ENCODE results near the gene TCIRG1. TPM values are rescaled to one million over a fixed set of nuclear protein-coding genes. Genes with fewer than 3 reads are reported as not detected.

TCIRG1 gene
- total RNA-seq, 1 experiment from 2014 or later, result 51.1 TPM

GRCh38 chr11:68004551-68005335 lies 34.1 kb upstream of the TCIRG1 start:
- peaks cover 2% of the 10 kb centered on the region for H3K36me3 Mint-ChIP-seq
- peaks cover 29% of the 10 kb centered on the region for H3K4me1 Mint-ChIP-seq
- H3K27me3 Mint-ChIP-seq (ENCODE audit: low read depth), result no peaks in the 10 kb centered on the region; the same call in none of the 2 replicates
- peak overlapping the region; percentile 75 for H3K4me3 Mint-ChIP-seq
- TF ChIP-seq TP53 (CRISPR knock-in tag; IDR thresholded peaks at IDR 0.05), result no peak
- CTCF ChIA-PET, result no interaction called here
- DNase-seq (ENCODE audit: low spot score), result peak; percentile 12
- ATAC-seq, result no peak
- H3K27ac Mint-ChIP-seq, result no peak overlapping the region
- POLR2A ChIA-PET, result no interaction called here
- no peaks in the 10 kb centered on the region for H3K9me3 Mint-ChIP-seq

DNA sequence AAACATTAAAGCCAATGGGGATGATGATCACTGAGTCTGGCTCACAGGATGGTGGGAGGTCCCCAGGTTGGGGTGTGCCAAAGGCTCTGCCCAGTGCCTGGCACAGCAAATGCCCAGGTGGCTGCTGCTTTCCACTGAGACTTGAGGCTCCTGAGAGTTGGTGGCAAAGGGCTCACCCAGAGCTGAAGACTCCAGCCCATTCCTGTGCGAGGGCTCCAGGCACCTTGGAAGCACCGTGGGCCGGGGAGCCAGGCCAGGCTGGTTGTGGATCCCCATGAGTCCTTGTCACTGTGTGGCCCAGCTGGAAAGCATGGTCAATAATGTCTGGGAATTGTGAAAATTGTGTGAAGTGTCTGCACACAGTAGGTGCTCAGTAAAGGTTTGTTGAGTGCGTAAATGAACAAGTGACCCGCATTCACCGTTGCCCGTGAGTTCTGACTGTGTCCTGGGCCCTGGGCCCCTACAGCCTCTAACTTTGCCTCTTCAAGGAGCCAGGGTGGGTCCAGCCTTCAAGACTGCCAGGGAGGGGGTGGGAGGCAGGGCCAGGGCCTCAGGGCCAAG lies 32.1 kb upstream of the TCIRG1 start:
- Mint-ChIP-seq H3K36me3 (peaks cover 2% of the 10 kb centered on the region), H3K27me3 (ENCODE audit: low read depth) (no peaks in the 10 kb centered on the region; the same call in none of the 2 replicates), H3K27ac (no peak overlapping the region), H3K9me3 (no peaks in the 10 kb centered on the region), H3K4me1 (peaks cover 42% of the 10 kb centered on the region), H3K4me3 (no peak overlapping the region)
- DNase-seq (ENCODE audit: low spot score) (no peak), ATAC-seq (no peak)
- CTCF ChIA-PET, result no interaction called here
- POLR2A ChIA-PET, result no interaction called here
- TF ChIP-seq IRF2 (CRISPR knock-in tag; IDR thresholded peaks at IDR 0.05; ENCODE audit: borderline replicate concordance, low read depth), result no peak
- no peak for TF ChIP-seq KAT7 (CRISPR knock-in tag; IDR thresholded peaks at IDR 0.05; ENCODE audit: borderline replicate concordance)
- TF ChIP-seq, protein P1, sequence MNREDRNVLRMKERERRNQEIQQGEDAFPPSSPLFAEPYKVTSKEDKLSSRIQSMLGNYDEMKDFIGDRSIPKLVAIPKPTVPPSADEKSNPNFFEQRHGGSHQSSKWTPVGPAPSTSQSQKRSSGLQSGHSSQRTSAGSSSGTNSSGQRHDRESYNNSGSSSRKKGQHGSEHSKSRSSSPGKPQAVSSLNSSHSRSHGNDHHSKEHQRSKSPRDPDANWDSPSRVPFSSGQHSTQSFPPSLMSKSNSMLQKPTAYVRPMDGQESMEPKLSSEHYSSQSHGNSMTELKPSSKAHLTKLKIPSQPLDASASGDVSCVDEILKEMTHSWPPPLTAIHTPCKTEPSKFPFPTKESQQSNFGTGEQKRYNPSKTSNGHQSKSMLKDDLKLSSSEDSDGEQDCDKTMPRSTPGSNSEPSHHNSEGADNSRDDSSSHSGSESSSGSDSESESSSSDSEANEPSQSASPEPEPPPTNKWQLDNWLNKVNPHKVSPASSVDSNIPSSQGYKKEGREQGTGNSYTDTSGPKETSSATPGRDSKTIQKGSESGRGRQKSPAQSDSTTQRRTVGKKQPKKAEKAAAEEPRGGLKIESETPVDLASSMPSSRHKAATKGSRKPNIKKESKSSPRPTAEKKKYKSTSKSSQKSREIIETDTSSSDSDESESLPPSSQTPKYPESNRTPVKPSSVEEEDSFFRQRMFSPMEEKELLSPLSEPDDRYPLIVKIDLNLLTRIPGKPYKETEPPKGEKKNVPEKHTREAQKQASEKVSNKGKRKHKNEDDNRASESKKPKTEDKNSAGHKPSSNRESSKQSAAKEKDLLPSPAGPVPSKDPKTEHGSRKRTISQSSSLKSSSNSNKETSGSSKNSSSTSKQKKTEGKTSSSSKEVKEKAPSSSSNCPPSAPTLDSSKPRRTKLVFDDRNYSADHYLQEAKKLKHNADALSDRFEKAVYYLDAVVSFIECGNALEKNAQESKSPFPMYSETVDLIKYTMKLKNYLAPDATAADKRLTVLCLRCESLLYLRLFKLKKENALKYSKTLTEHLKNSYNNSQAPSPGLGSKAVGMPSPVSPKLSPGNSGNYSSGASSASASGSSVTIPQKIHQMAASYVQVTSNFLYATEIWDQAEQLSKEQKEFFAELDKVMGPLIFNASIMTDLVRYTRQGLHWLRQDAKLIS (CRISPR knock-in tag; IDR thresholded peaks at IDR 0.05; ENCODE audit: borderline replicate concordance), result no peak
- no peak for TF ChIP-seq FOXK1 (CRISPR knock-in tag; IDR thresholded peaks at IDR 0.05)
- TF ChIP-seq, protein P2, sequence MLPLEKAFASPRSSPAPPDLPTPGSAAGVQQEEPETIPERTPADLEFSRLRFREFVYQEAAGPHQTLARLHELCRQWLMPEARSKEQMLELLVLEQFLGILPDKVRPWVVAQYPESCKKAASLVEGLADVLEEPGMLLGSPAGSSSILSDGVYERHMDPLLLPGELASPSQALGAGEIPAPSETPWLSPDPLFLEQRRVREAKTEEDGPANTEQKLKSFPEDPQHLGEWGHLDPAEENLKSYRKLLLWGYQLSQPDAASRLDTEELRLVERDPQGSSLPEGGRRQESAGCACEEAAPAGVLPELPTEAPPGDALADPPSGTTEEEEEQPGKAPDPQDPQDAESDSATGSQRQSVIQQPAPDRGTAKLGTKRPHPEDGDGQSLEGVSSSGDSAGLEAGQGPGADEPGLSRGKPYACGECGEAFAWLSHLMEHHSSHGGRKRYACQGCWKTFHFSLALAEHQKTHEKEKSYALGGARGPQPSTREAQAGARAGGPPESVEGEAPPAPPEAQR (CRISPR knock-in tag; IDR thresholded peaks at IDR 0.05), result no peak

- CTCF ChIA-PET, result interaction anchor here (0.6 to 2.7 kb wide), 2 partner anchors 14 to 626 kb away, joined by 3 to 12 read pairs; no protein-coding TSS in a partner anchor
- Mint-ChIP-seq H3K9me3 (no peaks in the 10 kb centered on the region), H3K36me3 (no peaks in the 10 kb centered on the region), H3K27ac (no peak overlapping the region), H3K4me1 (peaks cover 35% of the 10 kb centered on the region), H3K4me3 (no peak overlapping the region), H3K27me3 (ENCODE audit: low read depth) (no peaks in the 10 kb centered on the region; the same call in 1 of the 2 replicates)
- ATAC-seq, result no peak
- POLR2A ChIA-PET, result no interaction called here
- DNase-seq (ENCODE audit: low spot score), result no peak
- no peak for TF ChIP-seq ESRRA (CRISPR knock-in tag; IDR thresholded peaks at IDR 0.05; ENCODE audit: borderline replicate concordance)
- TF ChIP-seq HMGA2 (CRISPR knock-in tag; IDR thresholded peaks at IDR 0.05), result no peak
- TF ChIP-seq, protein P3, sequence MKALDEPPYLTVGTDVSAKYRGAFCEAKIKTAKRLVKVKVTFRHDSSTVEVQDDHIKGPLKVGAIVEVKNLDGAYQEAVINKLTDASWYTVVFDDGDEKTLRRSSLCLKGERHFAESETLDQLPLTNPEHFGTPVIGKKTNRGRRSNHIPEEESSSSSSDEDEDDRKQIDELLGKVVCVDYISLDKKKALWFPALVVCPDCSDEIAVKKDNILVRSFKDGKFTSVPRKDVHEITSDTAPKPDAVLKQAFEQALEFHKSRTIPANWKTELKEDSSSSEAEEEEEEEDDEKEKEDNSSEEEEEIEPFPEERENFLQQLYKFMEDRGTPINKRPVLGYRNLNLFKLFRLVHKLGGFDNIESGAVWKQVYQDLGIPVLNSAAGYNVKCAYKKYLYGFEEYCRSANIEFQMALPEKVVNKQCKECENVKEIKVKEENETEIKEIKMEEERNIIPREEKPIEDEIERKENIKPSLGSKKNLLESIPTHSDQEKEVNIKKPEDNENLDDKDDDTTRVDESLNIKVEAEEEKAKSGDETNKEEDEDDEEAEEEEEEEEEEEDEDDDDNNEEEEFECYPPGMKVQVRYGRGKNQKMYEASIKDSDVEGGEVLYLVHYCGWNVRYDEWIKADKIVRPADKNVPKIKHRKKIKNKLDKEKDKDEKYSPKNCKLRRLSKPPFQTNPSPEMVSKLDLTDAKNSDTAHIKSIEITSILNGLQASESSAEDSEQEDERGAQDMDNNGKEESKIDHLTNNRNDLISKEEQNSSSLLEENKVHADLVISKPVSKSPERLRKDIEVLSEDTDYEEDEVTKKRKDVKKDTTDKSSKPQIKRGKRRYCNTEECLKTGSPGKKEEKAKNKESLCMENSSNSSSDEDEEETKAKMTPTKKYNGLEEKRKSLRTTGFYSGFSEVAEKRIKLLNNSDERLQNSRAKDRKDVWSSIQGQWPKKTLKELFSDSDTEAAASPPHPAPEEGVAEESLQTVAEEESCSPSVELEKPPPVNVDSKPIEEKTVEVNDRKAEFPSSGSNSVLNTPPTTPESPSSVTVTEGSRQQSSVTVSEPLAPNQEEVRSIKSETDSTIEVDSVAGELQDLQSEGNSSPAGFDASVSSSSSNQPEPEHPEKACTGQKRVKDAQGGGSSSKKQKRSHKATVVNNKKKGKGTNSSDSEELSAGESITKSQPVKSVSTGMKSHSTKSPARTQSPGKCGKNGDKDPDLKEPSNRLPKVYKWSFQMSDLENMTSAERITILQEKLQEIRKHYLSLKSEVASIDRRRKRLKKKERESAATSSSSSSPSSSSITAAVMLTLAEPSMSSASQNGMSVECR (CRISPR knock-in tag; IDR thresholded peaks at IDR 0.05; ENCODE audit: borderline replicate concordance), result no peak
- TF ChIP-seq FOXP1 (CRISPR knock-in tag; IDR thresholded peaks at IDR 0.05; ENCODE audit: borderline replicate concordance), result no peak
- TF ChIP-seq, protein P4, sequence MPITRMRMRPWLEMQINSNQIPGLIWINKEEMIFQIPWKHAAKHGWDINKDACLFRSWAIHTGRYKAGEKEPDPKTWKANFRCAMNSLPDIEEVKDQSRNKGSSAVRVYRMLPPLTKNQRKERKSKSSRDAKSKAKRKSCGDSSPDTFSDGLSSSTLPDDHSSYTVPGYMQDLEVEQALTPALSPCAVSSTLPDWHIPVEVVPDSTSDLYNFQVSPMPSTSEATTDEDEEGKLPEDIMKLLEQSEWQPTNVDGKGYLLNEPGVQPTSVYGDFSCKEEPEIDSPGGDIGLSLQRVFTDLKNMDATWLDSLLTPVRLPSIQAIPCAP (CRISPR knock-in tag; IDR thresholded peaks at IDR 0.05), result no peak
- no peak for TF ChIP-seq TCF7 (CRISPR knock-in tag; IDR thresholded peaks at IDR 0.05; ENCODE audit: low read depth)
- TF ChIP-seq, protein P5, sequence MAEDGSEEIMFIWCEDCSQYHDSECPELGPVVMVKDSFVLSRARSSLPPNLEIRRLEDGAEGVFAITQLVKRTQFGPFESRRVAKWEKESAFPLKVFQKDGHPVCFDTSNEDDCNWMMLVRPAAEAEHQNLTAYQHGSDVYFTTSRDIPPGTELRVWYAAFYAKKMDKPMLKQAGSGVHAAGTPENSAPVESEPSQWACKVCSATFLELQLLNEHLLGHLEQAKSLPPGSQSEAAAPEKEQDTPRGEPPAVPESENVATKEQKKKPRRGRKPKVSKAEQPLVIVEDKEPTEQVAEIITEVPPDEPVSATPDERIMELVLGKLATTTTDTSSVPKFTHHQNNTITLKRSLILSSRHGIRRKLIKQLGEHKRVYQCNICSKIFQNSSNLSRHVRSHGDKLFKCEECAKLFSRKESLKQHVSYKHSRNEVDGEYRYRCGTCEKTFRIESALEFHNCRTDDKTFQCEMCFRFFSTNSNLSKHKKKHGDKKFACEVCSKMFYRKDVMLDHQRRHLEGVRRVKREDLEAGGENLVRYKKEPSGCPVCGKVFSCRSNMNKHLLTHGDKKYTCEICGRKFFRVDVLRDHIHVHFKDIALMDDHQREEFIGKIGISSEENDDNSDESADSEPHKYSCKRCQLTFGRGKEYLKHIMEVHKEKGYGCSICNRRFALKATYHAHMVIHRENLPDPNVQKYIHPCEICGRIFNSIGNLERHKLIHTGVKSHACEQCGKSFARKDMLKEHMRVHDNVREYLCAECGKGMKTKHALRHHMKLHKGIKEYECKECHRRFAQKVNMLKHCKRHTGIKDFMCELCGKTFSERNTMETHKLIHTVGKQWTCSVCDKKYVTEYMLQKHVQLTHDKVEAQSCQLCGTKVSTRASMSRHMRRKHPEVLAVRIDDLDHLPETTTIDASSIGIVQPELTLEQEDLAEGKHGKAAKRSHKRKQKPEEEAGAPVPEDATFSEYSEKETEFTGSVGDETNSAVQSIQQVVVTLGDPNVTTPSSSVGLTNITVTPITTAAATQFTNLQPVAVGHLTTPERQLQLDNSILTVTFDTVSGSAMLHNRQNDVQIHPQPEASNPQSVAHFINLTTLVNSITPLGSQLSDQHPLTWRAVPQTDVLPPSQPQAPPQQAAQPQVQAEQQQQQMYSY (CRISPR knock-in tag; IDR thresholded peaks at IDR 0.05), result no peak
Observed at GRCh38 chr11:68007498-68008380, 31.1 kb upstream of the TCIRG1 start.

Measured in WTC11 (cell line).